ENCODE measurements around the gene ANK2.

ANK2 gene

DNA sequence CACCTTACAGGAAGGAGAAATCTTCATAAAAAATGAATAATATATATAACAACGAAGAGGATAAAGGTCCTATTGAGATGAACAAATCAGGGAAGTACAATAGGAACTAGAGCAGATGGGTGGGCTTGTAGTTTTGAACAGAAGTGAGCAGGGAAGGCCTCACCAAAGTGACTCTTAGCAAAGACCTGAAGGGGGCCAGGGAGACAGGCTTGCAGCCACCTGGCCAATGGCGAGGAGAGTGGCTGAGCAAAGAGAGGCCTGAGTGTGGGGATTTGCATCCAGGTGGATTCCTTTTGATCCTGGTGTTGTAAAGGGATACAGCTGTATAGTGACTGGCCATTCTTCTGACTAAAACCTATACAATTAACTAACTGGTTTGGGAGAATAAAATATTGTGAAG, 358.0 kb downstream of the ANK2 start:
- no peaks in the 10 kb centered on the region for H3K36me3 ChIP-seq
- H3K4me2 ChIP-seq: no peak overlapping the region
- H3K4me3 ChIP-seq: no peak overlapping the region
- H3K27ac ChIP-seq: no peak overlapping the region
- no peak overlapping the region for H3K9ac ChIP-seq
- no peaks in the 10 kb centered on the region for H3K27me3 ChIP-seq
- no peak for TF ChIP-seq Cebpa-rat (IDR thresholded peaks at IDR 0.05)
- H3K4me1 ChIP-seq: no peaks in the 10 kb centered on the region
- H4K20me1 ChIP-seq: no peaks in the 10 kb centered on the region
- no peaks in the 10 kb centered on the region for H3K9me3 ChIP-seq

DNA sequence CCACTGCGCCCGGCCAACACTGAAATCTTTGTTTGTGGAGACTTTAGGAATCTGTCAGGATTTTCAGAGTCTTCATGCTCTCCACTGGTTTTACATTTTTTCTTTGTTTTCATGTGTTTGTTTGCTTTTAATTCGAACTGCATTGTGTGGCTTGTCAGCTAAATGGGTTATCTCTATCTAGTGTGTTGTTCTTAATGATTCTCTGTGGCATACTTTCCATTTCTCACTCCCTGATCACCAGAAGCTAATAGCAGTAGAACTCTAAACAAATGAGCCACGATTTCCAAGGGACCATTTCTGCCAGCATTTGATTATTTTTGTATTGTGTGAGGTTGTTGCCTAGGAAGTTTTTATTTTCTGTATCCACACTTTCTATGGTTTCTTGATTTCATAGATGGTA, 359.7 kb downstream of the ANK2 start:
- Histone ChIP-seq H3K9ac (no peak overlapping the region), H3K4me2 (no peak overlapping the region), H4K20me1 (no peaks in the 10 kb centered on the region), H3K27me3 (no peaks in the 10 kb centered on the region), H3K36me3 (no peaks in the 10 kb centered on the region), H3K4me3 (no peak overlapping the region), H3K27ac (no peak overlapping the region), H3K4me1 (no peaks in the 10 kb centered on the region), H3K9me3 (no peaks in the 10 kb centered on the region)
- no peak for TF ChIP-seq Cebpa-rat (IDR thresholded peaks at IDR 0.05)

DNA sequence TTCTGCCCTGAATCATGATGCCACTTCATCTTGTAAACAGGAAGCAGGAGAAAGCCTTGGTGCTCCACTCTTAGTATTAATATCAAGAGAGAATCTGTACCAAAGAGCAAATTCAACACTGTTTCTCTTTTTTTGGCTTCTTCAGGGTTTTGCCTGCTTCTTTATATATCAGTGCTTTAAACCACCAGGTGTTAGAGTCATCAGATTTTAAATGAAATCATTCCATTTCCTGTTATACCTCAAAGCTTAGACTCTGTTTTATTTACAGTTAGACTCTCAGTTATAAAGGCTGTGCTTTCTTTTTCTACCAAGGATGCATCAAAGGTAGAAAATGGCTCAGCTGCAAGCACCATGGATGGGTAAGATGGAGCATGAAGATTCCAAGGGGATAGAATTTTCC, 361.2 kb downstream of the ANK2 start:
- Histone ChIP-seq H4K20me1 (no peaks in the 10 kb centered on the region), H3K27me3 (no peaks in the 10 kb centered on the region), H3K4me1 (no peaks in the 10 kb centered on the region), H3K9ac (no peak overlapping the region), H3K4me2 (no peak overlapping the region), H3K4me3 (no peak overlapping the region), H3K9me3 (no peaks in the 10 kb centered on the region), H3K36me3 (no peaks in the 10 kb centered on the region), H3K27ac (no peak overlapping the region)
- TF ChIP-seq Cebpa-rat (IDR thresholded peaks at IDR 0.05): no peak

DNA sequence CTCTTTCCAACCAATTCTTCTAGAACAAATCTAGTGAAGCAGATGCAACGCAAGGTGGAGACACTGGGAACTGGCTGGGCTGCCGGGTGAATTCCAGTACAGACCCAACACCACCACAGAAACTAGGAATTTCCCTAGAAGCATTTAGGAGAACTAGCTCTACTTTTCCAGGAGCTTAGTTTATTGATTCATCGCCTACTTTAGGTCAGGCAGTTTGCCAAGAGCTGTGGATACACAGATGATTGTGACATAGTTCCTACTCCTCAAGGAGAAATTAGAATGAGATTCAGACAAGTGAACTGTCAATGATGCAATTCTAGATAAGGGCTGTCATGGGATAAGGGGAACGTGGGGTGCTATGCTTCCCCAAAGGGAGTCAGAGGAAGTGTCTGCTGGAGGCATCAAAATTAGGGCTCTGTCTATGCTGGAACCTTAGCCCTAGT, 362.1 kb downstream of the ANK2 start:
- Histone ChIP-seq H3K36me3 (no peaks in the 10 kb centered on the region), H3K9me3 (no peaks in the 10 kb centered on the region), H3K4me3 (no peak overlapping the region), H3K27ac (no peak overlapping the region), H3K9ac (no peak overlapping the region), H3K27me3 (no peaks in the 10 kb centered on the region), H3K4me1 (no peaks in the 10 kb centered on the region), H4K20me1 (no peaks in the 10 kb centered on the region), H3K4me2 (no peak overlapping the region)
- no peak for TF ChIP-seq Cebpa-rat (IDR thresholded peaks at IDR 0.05)

DNA sequence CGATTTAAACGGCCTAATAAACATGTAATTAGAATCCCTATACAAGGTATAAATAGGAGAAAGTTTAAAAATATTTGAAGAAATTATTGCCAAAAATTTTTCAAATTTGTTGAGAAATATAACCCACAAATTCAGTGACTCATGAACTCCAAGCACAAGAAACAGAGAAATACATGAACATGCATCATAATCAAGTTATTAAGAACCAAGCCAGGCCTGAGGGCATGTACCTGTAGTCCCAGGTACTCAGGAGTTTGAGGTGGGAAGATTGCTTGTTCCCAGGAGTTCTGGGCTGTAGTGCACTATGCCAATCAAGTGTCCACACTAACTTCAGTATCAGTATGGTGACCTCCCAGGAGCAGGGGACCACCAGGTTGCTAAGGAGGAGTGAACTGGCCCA, 370.2 kb downstream of the ANK2 start:
- Histone ChIP-seq H4K20me1 (no peaks in the 10 kb centered on the region), H3K9me3 (no peaks in the 10 kb centered on the region; the same call in 1 of the 2 replicates), H3K27me3 (no peaks in the 10 kb centered on the region), H3K4me3 (no peak overlapping the region), H3K36me3 (no peaks in the 10 kb centered on the region), H3K4me1 (no peaks in the 10 kb centered on the region), H3K9ac (no peak overlapping the region), H3K27ac (no peak overlapping the region), H3K4me2 (no peak overlapping the region)
- no peak for TF ChIP-seq Cebpa-rat (IDR thresholded peaks at IDR 0.05)

DNA sequence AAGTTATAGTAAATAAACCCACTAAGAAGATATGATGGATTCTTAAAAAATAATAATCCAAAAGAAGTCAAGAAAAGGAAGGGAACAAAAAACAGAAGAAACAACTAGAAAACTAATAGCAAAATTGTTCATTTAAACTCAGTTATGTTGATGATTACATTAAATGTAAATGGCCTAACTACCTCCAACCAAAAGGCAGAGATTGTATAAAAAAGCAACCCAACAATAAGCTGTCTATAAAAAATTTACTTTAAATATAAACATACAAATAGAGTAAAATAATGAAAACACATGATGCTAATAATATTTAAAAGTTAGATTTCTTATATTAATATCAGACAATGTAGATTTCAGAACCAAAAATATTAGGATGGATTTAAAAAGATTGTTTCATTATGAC, 371.5 kb downstream of the ANK2 start:
- no peak overlapping the region for H3K9ac ChIP-seq
- H4K20me1 ChIP-seq: no peaks in the 10 kb centered on the region
- no peak overlapping the region for H3K27ac ChIP-seq
- no peak for TF ChIP-seq Cebpa-rat (IDR thresholded peaks at IDR 0.05)
- no peaks in the 10 kb centered on the region for H3K27me3 ChIP-seq
- H3K36me3 ChIP-seq: no peaks in the 10 kb centered on the region
- no peaks in the 10 kb centered on the region; the same call in 1 of the 2 replicates for H3K9me3 ChIP-seq
- no peaks in the 10 kb centered on the region for H3K4me1 ChIP-seq
- no peak overlapping the region for H3K4me2 ChIP-seq
- H3K4me3 ChIP-seq: no peak overlapping the region

DNA sequence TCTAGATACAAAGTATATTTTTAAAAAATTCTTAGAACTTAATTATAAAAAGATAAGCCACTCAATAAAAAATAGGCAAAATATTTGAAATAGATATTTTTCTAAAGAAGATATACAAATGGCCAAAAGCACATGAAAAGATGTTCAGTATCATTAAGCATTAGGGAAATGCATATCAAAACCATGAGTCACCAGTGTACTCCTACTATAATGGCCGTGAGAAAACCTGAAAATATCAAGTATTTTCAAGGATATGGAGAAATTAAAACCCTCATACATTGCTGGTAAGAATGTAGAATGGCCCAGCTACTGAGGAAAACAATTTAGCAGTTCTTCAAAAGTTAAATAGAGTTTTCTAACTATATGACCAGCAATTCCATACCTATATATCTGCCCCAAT, 374.2 kb downstream of the ANK2 start:
- no peak overlapping the region for H3K27ac ChIP-seq
- H3K27me3 ChIP-seq: no peaks in the 10 kb centered on the region
- no peak overlapping the region for H3K4me2 ChIP-seq
- no peaks in the 10 kb centered on the region for H3K4me1 ChIP-seq
- no peaks in the 10 kb centered on the region; the same call in 1 of the 2 replicates for H3K9me3 ChIP-seq
- no peak for TF ChIP-seq Cebpa-rat (IDR thresholded peaks at IDR 0.05)
- no peaks in the 10 kb centered on the region for H4K20me1 ChIP-seq
- H3K9ac ChIP-seq: no peak overlapping the region
- no peak overlapping the region for H3K4me3 ChIP-seq
- no peaks in the 10 kb centered on the region for H3K36me3 ChIP-seq

DNA sequence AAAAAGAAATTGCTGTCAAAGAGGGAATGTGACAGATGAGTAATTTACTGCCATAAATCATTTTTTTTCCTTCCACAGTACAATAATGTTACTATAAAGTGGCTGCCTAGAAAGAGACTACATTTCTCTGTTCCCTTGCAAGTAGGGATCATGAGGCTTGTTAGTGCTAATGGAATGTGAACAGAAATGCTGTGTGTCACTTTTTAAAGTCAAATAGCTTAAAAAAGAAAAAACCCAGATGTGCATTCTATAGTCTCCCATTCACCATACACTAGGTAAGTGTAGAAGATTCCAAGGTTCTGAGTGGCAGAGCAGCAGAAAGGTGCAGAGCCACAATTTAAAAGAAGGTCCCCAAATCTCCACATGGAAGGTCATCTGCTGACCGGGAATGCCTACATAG, 383.7 kb downstream of the ANK2 start:
- H3K27me3 ChIP-seq: no peaks in the 10 kb centered on the region
- H4K20me1 ChIP-seq: no peaks in the 10 kb centered on the region
- no peak overlapping the region for H3K4me2 ChIP-seq

More for the DNA sequence above, 383.7 kb downstream of the ANK2 start:
- H3K4me1 ChIP-seq: peaks cover 22% of the 10 kb centered on the region
- H3K27ac ChIP-seq: no peak overlapping the region
- peaks cover 9% of the 10 kb centered on the region; the same call in 1 of the 2 replicates for H3K9me3 ChIP-seq
- no peak overlapping the region for H3K4me3 ChIP-seq
- H3K9ac ChIP-seq: no peak overlapping the region
- TF ChIP-seq Cebpa-rat (IDR thresholded peaks at IDR 0.05): no peak
- H3K36me3 ChIP-seq: no peaks in the 10 kb centered on the region

Measured in BLaER1 (cell line).